Stimulated activated CD4-positive, alpha-beta T cell treated with anti-CD3 and anti-CD28 coated beads, Interleukin-12 subunit alpha, Interleukin-12 subunit beta, amount 100 ng/mL, for 48 hours (primary cell): Measurements from ENCODE around the gene GBX1.
A peak's percentile ranks its signal among the peaks of the same experiment; 100 is the strongest.

Experiments used
- DNase-seq, 3 donors: peaks; one replicate each; pipeline ENCODE4 v3.0.0-alpha.2; 2020; ENCODE audit warnings: low read depth in 2 of 3, low spot score in 1 of 3

GBX1 gene

GRCh38 chr7:151116603-151117440, 50.7 kb downstream of the GBX1 start:
- DNase-seq, result no peak

DNA sequence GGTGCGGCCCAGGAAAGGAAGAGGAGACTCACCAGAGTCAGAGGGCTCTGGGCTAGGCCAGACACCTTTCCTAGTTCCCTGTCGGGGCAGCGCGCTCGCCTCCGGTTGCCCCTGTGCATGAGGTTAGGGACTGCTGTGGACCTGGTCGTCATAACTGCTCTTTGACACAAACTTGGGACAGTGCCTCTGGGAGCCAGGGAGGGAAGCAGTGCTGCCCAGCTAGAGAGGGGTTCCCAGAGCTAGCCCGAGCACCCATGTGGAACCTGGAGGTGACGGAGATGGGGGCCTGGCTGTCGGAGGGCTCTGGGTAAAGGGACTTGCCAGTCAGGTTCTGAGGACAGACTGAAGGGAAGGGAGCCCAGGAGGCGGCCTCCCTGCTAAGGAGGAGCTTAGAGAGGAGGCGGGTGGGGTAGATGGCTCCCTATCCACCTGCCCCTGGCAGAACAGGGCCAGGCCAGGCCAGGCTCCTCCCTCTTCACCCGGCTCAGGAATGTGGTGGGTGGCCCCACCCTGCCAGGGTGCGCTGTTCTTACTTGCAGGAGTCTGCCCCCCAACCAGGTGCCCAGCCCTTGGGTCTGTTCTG, 51.6 kb downstream of the GBX1 start:
- no peak for DNase-seq

GRCh38 chr7:151115121-151115835, 52.2 kb downstream of the GBX1 start:
- DNase-seq, result peak in 1 of 3 donors; percentile 32

- DNase-seq, result no peak
Measured at GRCh38 chr7:151114151-151115090, 53.1 kb downstream of the GBX1 start.

DNA sequence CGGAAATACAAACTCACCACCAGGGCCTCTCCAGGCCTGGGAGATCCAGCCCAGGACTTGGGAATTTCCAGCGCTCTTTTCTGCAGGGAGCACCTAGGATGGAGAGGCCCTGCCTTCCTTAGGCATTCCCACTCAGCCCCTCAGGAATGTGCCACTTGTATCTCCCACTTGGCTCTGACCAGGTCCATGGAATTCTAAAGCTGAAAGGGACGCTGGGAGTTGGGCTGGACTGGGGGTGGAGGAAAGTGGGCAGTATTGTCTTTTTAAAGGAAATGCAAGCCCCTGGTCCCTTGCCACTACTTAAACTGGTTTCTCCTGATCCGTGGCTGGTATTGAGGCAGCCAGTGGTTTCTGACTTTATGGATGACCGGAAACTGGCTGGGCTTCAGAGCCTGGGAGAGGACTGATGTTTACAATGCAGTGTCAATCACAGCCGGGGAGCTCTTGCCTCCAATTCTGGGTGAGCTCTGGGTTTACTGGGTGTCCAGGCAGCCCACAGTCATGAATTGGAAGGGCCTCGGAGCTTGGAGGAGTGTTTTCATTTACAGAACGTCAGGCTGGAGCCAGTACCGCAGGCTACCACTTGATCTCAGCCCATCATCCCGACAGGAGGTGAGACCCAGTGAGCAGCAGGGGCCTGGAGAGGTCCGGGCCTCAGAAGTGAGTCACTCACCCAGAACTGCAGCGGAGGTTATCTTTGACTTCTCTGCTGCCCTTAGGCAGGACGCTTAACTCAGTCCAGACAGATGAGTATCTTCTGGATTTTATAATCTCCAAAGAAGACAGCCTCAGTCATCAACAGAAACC, 53.9 kb downstream of the GBX1 start:
- DNase-seq, result no peak

DNA sequence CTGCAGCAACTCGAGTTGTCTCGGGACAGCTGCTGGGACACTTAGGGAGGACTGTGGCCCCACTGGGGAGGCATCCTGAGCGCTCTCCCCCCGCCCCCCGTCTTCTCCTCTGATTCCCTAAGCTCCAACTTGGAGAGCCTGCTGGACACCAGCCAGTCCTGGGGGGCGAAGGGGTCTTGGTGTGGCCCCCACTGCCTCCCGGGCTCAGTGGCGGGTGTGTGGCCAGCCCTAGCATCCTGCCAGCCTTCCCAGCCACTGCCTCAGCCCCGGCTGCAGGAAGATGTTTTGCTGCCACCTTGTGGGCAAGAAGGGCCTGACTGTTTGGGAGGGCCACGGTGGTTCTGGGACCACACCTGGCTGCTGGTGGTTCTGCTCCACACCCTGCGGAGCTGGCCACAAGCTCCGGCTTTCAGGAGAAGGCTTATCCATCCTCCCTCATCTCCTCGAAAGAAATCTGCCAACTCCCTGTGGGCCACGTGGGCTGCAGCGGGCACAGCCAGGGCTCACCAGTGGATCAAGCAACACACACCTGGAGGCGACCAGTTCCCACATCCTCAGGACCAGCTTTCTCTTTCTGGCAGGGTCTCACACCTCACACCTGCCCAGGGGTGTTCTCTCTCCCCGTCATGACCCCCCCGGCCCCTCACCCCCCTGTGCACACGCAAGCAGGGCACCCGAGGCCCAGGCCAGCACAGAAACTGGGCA, 56.4 kb downstream of the GBX1 start:
- DNase-seq, result peak; percentile 44 to 71 (median 63)

DNA sequence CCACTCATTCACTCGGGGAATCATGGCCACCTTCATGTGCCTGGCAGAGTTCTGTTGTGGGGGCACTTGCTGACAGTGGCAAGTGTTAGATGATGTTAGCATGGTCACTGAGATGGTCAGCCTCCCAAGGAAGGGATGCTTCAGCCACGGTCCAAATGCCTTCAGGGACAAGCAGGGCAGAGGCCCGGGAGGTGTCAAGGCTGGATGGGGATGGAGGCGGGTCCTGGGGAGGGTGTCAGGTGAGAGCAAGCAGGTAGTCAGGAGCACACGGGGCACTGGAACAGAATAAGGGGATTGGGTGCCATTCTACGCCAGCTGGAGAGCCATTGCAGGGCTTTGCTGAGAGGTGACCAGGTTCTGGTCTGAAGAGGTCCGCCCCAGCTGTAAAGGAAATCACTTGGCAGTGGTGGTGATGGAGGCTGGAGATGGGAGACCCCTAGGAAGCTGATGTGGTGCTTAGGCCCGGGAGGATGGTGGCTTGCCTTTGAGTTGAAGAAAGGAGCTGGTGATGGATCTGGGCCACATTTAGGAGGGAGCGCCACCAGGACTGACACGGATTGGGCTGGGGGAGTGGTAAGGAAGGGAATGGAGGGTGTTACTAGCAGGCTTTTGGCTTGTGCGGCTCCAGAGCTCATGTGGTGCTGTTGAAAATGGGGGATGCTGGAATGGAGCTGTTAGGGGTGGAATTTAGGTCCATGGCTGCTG, 57.1 kb downstream of the GBX1 start:
- no peak for DNase-seq

- no peak for DNase-seq
Measured at GRCh38 chr7:151109094-151110048, 58.1 kb downstream of the GBX1 start.

DNA sequence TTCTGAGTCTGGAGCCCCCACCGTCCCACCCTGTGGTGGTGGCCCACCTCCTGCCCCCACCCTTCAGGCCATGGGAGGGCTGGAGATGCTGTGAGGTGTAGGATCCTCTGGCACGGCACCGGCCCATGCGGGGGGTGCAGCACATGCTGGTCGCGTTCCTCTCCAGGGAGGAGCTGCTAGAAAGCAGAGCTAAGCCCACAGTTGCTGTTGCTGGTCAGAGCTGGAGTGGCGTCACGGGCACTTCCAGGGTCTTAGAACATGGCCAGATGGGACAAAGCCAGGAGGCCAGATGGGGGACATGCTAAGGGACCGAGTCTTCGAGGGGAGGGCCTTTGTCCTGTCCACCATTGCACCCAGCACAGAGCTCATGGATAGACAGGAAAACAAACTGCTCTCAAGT, 59.6 kb downstream of the GBX1 start:
- no peak for DNase-seq

DNA sequence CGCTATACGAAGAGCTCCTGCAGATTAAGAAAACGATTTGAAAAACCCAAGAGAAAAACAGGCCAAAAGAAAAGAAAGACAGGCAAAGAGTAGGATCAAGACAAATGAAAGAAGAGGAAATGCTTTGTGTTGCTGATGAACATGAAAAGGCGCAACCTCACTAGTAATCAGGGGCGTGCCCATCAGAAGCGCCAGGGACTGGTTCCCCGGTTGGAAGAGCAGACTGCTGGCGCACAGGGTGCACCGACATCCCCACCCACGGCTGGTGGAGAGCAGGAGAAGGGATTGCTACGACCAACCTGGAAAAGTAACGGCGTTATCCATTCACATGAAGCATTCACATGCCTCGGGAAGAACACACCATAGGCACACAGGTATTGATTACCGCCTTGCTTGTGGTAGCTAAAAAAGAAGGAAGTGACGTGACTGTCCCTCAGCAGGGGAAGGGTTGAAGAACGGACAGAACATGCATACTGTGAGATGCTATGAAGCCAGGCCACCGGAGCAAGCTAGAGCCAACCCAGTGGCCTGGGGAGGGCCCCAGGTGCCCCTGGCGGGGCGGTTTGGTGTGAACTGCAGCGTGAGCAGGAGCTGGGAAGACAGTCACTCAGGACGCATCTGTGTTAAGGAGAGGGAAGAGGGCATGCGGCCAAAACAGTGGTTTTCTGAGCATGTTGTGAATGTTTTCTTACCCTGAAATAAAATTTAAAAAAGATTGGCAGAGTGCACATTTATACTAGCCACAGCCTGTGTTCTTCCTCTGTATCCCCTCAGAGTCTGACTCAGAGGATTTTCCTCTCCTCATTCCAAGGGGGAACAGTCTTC, 62.9 kb downstream of the GBX1 start:
- DNase-seq, result no peak

- DNase-seq, result no peak
Measured at GRCh38 chr7:151103973-151104372, 63.5 kb downstream of the GBX1 start.

- no peak for DNase-seq
Measured at GRCh38 chr7:151102991-151103390, 64.5 kb downstream of the GBX1 start.

GRCh38 chr7:151101621-151102396, 65.7 kb downstream of the GBX1 start:
- DNase-seq, result no peak

- DNase-seq, result no peak
Measured at GRCh38 chr7:151100921-151101320, 66.6 kb downstream of the GBX1 start.

DNA sequence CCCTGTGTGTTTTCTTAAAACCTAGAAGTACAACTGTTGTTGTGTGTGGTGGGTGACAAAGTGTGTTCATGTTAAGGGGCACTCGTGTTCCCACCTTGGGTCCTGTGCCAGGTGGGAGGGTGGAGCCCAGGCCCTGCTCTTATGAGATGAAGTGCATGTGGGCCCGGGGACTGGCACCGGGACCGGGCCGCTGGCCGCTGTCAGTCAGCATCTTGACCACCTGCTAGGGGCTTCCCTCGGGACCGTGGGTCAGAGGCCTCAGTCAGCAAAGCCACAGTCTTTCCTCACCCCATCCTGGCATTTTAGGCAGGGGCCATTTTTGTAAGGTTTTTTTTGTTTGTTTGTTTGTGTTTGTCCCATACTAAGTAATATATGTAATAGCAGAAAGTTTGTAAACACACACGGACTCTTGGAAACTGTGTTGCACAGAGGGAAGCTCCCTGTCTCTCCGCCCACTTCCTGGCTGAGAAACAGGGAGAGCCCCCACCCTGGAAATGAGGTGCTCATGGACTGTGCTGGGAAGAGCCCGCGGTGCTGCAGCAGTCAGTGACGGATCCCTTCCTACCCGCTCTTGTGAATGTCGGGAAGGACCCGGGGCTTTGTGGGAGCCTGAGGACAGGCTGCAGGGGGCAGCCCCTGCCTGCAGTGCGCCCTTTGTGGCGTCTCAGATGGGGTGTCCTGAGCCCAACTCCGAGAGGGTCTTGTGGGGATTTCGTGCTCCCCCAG, 67.8 kb downstream of the GBX1 start:
- DNase-seq, result no peak
